Measurements from ENCODE around the gene DPP10.
"Not testable (repeated sequence)": the region's sequence is repeated elsewhere in the genome, so short reads cannot be mapped to it uniquely, and the experiment has no call there.

DPP10 gene

GRCh38 chr2:114843963-114844362 lies 401.5 kb downstream of the DPP10 start:
- DNase-seq, result no peak

- DNase-seq, result no peak
Measured at GRCh38 chr2:114857196-114857595, 414.8 kb downstream of the DPP10 start.

GRCh38 chr2:114859726-114860510 lies 417.5 kb downstream of the DPP10 start:
- no peak for DNase-seq

GRCh38 chr2:114862243-114862642 lies 419.8 kb downstream of the DPP10 start:
- DNase-seq, result no peak

GRCh38 chr2:114864901-114865300 lies 422.5 kb downstream of the DPP10 start:
- DNase-seq, result no peak

- DNase-seq, result no peak
Measured at GRCh38 chr2:114880046-114880445, 437.6 kb downstream of the DPP10 start.

- no peak for DNase-seq
Measured at GRCh38 chr2:114919985-114920384, 477.5 kb downstream of the DPP10 start.

GRCh38 chr2:114922076-114922475 lies 479.6 kb downstream of the DPP10 start:
- DNase-seq, result no peak

- DNase-seq, result no peak
Measured at GRCh38 chr2:114925296-114926255, 483.1 kb downstream of the DPP10 start.

GRCh38 chr2:114926303-114926702 lies 483.9 kb downstream of the DPP10 start:
- no peak for DNase-seq

GRCh38 chr2:114929225-114929624 lies 486.8 kb downstream of the DPP10 start:
- no peak for DNase-seq

GRCh38 chr2:114933671-114934241 lies 491.3 kb downstream of the DPP10 start:
- DNase-seq, result no peak

GRCh38 chr2:114935031-114935430 lies 492.6 kb downstream of the DPP10 start:
- no peak for DNase-seq

- DNase-seq, result no peak
Measured at GRCh38 chr2:114937366-114937930, 495.0 kb downstream of the DPP10 start.

GRCh38 chr2:114940785-114941458 lies 498.5 kb downstream of the DPP10 start:
- no peak for DNase-seq

- no peak for DNase-seq
Measured at GRCh38 chr2:114949228-114949804, 506.9 kb downstream of the DPP10 start.

- DNase-seq, result no peak
Measured at GRCh38 chr2:114960389-114960788, 517.9 kb downstream of the DPP10 start.

GRCh38 chr2:114962532-114962931 lies 520.1 kb downstream of the DPP10 start:
- no peak for DNase-seq

GRCh38 chr2:114968748-114969400 lies 526.4 kb downstream of the DPP10 start:
- no peak for DNase-seq

- DNase-seq, result not testable (repeated sequence)
Measured at GRCh38 chr2:115004321-115004720, 561.9 kb downstream of the DPP10 start.

- no peak for DNase-seq
Measured at GRCh38 chr2:115011721-115012120, 569.3 kb downstream of the DPP10 start.

- DNase-seq, result not testable (repeated sequence)
Measured at GRCh38 chr2:115022013-115022412, 579.6 kb downstream of the DPP10 start.

Measured in NCI-H2171 (cell line).